ENCODE results near the gene SERINC4.
A peak's percentile ranks its signal among the peaks of the same experiment; 100 is the strongest.

The SERINC4 gene

DNA sequence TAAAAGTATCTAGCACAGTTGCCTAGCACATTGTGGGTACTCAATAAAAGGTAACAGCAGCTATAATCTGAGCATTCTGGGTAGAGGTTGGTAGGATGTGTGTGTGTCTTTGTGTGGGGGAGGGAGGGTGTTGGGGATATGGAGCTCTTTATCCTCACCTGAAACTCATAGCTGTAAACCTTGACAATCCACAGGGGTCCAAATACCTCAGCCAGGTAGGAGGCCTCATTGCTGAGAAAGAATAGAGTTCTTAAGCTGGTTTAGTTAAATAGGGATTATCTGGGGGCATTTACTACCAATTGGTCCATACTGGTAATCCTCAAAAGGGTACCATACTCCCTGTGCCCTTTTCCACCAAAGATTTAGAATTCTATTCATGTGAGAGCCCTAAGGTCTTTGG is 4.0 kb downstream of the SERINC4 start:
- no peak for DNase-seq

GRCh38 chr15:43795197-43795596 is 4.8 kb downstream of the SERINC4 start:
- no peak for DNase-seq

GRCh38 chr15:43794269-43795037 is 5.6 kb downstream of the SERINC4 start:
- no peak for DNase-seq

DNA sequence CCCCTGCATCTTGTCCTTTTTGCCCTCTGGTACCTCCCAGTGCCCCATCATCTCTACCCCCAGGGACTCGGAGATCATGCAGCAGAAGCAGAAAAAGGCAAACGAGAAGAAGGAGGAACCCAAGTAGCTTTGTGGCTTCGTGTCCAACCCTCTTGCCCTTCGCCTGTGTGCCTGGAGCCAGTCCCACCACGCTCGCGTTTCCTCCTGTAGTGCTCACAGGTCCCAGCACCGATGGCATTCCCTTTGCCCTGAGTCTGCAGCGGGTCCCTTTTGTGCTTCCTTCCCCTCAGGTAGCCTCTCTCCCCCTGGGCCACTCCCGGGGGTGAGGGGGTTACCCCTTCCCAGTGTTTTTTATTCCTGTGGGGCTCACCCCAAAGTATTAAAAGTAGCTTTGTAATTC is 6.4 kb downstream of the SERINC4 start:
- DNase-seq, result no peak

DNA sequence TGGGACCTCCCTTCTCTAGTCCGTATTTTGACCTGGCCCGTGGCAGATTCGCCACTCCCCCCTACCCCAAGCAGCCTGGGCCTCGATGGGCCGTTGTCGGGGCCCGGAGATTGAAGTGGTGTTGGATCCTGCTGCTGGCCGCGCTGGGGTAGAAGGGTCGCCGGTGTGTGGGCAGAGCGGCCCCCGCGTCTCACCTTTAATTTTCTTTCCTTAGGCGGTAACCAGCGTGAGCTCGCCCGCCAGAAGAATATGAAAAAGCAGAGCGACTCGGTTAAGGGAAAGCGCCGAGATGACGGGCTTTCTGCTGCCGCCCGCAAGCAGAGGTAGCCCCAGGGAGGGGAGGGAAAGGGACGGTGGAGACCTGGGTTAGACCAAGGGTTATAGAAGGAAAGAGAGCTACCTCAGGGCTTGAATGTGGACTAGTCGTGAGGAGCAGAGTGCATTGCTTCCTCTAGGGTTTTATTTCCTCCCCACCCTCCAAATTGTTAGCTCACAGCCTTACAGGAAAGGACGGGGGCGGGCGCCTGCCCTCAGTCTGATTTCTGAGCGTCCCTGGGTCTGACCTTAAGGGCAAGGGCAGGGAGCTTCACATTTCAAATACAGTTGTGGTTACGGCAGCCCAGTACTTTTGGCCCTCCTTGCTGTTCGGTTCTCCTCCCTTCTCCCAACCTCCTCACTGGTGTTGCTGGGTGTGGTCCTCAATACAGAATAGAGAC is 7.1 kb downstream of the SERINC4 start:
- no peak for DNase-seq

DNA sequence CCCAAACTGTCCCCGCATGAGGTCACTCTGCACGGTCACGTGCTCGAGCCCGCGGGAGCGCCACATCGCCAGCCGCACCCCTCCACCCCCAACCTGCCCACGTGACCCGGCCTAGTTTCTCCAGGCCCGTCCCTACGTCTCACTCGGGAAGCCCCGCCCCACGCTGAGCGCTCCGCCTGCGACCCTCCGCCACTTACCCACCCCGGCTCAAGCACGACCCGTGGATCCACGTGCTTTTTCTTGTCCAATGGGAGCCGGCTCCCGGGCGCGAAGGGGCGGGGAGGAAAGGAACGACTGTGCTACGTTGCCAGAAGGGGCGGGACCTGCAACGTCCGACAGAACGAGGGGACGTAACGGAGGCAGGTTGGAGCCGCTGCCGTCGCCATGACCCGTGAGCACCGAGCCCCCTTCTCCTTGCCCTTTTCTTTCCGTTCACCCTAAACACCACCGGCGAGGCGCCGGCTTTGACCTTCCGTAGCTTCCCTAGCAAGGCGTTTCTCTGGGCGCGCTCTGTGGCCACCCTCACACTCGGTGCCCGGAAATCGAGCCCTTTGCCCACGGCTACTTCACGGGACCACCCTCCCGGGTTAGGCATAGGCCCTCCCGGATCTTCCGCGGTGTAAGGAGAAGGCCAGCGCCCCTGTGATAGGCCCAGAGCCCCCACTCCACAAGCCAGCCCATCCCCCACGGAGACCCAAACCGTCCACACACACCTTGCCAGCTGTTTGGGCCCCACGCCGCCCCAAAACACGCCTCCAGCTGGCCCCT is 7.8 kb downstream of the SERINC4 start, which contains the start of gene SERF2:
Gene SERF2 (plus strand): TSS at position 328 of the 768 bp plus-strand sequence. CDS start 57 bp downstream, at position 385.
- peak; percentile 96 for DNase-seq

GRCh38 chr15:43789409-43789808 is 10.6 kb downstream of the SERINC4 start:
- no peak for DNase-seq

DNA sequence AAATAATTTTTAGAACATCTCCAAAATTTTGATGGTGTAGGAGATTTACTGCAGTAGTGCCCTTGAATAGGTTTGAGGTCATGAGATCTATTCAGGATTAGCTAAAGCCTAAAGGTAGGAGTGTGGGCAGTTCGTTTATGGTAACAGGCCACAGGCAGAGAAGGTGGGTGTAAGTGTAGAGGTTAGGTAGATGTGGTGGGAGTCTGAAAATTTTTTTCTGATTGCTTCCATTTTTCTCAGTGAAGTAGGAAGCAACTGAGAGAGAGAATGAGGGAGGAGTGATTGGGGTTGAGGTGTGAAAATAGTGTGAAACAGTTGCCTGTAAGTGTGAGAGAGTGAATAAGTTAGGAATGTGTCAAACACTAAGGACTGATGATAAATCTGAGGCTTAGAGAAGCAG is 21.0 kb downstream of the SERINC4 start:
- DNase-seq, result no peak

DNA sequence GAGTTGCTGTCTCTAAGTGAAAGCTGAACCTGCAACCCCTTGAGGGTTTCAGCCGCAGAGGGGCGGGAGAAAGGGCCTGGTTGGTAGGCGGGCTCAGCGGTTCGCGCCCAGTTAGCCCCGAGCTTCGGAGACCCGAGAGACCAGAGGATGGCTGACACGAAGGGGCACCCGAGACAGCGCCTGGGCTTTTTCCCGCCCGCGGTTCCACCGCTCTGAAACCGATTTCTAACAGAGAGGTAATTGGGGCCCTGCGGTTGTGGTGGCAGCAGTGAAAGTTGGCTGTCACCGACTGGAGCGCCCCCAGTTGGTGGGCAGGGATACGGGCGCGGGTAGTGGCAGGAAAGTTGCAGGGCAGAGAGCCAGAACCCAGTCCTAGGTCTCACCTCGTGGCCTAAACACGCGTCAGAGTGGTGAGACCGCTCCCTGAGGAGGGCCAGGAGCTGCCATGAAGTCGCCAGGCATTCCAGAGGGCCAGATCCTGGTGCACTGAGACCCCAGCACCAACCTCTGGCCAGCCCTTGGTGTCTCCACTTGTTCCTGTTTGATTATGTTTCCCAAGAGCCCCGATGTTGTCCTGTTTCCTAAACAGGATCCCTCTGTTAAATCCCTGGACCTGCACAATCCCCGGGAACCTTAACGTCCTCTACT is 22.6 kb downstream of the SERINC4 start:
- peak; percentile 87 for DNase-seq

- DNase-seq, result peak; percentile 87
Measured at GRCh38 chr15:43776718-43777266, 23.2 kb downstream of the SERINC4 start, which contains the start of gene ELL3. Gene ELL3, minus strand, starts transcription at chr15:43776966. Its CDS starts 65 bp downstream, at chr15:43776901.

- DNase-seq, result no peak
Measured at GRCh38 chr15:43776101-43776717, 23.8 kb downstream of the SERINC4 start.

- peak; percentile 45 for DNase-seq
Measured at GRCh38 chr15:43775411-43775965, 24.5 kb downstream of the SERINC4 start.

GRCh38 chr15:43774062-43774461 is 26.0 kb downstream of the SERINC4 start:
- no peak for DNase-seq

DNA sequence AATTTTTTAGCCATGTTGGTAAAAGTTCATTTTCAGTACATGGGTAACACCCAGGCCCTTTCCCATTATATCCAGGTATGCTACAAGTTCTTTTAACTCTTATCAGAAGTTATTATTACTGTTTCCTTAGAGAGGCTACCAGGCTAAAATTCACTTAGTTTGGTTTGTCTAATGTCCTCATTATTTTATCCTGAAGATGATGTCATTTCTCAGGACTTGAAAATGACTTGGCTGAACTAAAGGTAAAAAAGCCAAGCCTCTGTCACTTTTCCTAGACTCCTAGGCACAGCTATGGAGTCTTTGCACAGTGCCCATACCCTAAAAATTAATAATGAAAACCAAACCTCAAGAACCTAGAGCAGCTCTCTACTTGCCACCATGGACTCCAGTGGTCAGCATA is 27.4 kb downstream of the SERINC4 start:
- DNase-seq, result no peak

GRCh38 chr15:43771816-43772215 is 28.2 kb downstream of the SERINC4 start:
- DNase-seq, result no peak

DNA sequence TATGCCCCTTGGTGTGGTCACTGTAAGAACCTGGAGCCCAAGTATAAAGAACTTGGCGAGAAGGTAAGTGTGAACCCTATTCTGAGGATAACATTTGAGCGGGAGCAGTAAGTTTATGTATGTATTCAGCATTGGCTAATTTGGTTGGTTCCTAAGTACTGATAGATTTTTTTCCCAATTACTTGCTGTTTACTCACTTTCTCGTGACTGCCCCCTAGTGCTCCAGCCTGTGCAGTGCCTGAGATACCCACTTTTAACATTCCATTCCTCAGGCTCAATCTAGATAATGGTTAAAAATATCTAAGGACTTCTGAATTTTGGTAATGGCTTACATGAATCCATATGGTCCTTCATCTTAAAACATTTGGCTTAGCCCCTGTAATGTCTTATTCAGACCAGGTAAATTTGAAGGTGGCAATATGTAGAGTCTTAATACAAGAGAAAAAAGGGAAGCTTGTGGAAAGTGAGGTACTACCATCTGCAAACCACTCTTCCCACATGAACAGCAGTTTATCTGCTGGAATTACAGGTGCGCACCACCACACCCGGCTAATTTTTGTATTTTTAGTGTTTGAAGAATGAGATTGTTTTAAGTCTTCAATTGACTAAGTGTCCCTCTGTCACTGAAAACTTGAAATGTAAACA is 30.3 kb downstream of the SERINC4 start:
- no peak for DNase-seq

DNA sequence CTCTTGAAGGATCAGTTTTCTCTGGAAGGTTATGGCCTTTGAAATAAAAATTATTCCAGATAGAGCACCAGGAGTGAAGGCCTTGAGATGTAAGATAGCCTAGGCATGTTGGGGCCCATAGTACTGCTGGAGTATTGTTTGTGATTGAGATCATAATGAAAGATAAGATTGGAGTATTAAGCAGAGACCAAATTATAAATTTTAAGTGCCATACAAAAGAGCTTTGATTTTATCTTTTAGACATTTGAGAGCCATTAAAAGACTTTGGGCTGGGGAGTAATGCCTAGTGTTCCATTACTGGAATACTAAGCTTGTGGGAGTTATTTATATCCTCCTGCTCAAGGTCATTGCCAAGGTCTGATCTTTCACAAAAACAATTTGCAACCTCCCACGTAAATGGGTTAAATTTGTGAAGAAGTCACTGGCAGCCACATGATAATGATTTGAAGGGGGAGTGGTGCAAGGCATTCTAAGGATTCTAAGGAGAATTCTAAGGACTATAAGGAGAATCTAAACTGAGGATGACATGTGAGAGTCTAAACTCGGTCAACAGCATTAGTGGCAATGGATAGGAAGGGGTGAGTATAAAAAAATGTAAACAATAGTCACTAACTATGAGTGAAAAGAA is 36.1 kb downstream of the SERINC4 start:
- no peak for DNase-seq

- no peak for DNase-seq
Measured at GRCh38 chr15:43762824-43763223, 37.2 kb downstream of the SERINC4 start.

GRCh38 chr15:43751885-43752284 is 48.1 kb downstream of the SERINC4 start:
- no peak for DNase-seq

- no peak for DNase-seq
Measured at GRCh38 chr15:43749690-43750345, 50.2 kb downstream of the SERINC4 start.

All from NCI-H1092 treated with DMSO at 0.1 percent for 48 hours (cell line).